Tibial nerve (tissue), 3 donors: Measurements from ENCODE around the gene SPTY2D1.

Source experiments
- POLR2A ChIP-seq, 2 donors: fragments of 450-650 bp; IDR thresholded peaks; one replicate each; pipeline ENCODE4 v1.6.1; 2017; ENCODE audit warnings: antibody characterized with exemption in 2 of 2, mild to moderate bottlenecking in 2 of 2, moderate library complexity in 2 of 2
- TF ChIP-seq, protein P1 (sequence below), 5 experiments: fragments of 200-600 bp in 3 of 5; fragments of 450-650 bp in 2 of 5; sonication (generic) in 3 of 5; IDR thresholded peaks; one replicate each; pipeline ENCODE4 v1.5.1; 2016 to 2019; ENCODE audit warnings: antibody characterized with exemption in 5 of 5, mild to moderate bottlenecking in 3 of 5, moderate library complexity in 2 of 5

DNA sequence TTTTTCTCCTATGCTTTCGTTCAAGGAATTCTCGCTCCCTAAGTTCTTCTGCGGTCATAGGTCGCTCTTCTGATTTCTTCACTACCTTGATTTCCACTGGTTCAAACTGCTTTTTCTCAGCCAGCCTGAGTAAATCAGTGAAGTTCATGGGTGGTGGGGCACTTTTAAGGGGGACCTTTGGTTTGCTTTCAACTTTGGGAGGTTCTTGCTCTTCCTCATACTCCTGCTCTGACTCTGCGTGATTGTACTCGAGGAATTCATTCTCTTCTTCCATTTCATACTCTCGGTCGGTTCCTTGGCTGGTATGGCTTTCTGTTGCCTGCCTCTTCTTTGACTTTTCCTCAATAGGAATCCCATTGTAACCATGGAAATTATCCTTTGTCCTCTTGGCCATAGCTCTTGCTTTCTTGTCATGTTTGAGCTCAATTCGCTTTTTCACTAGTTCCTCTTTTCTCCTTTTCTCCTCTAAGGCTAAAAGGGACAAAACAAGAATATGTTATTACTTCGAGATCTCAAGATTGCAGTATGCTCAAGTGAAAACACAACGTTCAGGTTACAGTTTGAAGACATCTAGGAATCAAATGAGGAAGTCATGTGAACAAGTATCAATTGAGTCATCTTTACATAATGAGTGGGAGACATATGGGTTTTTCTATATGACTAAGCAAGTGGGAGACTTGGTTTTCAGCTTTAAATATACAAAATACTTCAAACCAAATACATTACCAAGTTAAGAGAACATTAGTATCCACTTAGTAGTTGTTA lies 18.3 kb downstream of the SPTY2D1 start:
- TF ChIP-seq, protein P1, sequence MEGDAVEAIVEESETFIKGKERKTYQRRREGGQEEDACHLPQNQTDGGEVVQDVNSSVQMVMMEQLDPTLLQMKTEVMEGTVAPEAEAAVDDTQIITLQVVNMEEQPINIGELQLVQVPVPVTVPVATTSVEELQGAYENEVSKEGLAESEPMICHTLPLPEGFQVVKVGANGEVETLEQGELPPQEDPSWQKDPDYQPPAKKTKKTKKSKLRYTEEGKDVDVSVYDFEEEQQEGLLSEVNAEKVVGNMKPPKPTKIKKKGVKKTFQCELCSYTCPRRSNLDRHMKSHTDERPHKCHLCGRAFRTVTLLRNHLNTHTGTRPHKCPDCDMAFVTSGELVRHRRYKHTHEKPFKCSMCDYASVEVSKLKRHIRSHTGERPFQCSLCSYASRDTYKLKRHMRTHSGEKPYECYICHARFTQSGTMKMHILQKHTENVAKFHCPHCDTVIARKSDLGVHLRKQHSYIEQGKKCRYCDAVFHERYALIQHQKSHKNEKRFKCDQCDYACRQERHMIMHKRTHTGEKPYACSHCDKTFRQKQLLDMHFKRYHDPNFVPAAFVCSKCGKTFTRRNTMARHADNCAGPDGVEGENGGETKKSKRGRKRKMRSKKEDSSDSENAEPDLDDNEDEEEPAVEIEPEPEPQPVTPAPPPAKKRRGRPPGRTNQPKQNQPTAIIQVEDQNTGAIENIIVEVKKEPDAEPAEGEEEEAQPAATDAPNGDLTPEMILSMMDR (IDR thresholded peaks at IDR 0.05), result no peak
- no peak for TF ChIP-seq POLR2A (IDR thresholded peaks at IDR 0.05)
